ENCODE results near the gene DNER. TPM values are rescaled to one million over a fixed set of nuclear protein-coding genes. Genes with fewer than 3 reads are reported as not detected.

The DNER gene
- total and polyA plus RNA-seq, 12 donors = 49.2 to 309 (median 155) TPM

DNA sequence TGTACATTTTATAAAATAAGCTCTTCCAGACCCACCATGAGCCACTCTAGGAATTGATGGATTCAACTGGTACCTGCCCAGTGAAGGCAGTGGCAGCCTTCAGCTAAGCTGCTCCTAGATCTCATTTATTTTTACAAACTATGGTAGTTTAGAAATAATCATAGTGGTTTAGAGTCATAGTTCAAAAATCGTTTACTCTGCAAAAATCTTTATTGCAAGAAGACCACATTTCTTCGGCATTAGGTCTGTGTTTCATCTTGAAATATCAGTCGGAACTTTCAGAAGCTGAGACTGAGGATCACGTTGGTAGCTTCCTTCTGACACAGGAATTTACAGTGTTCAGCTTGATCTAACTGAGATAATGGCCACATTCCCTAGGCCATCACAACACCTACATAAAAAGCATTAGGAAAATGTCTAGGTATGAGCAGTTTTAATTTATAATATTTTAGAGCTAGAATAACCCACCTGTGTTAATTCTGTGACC lies 237.0 kb downstream of the DNER start:
- no peaks in the 10 kb centered on the region for H3K27me3 ChIP-seq
- DNase-seq = no peak
- TF ChIP-seq, protein P1, sequence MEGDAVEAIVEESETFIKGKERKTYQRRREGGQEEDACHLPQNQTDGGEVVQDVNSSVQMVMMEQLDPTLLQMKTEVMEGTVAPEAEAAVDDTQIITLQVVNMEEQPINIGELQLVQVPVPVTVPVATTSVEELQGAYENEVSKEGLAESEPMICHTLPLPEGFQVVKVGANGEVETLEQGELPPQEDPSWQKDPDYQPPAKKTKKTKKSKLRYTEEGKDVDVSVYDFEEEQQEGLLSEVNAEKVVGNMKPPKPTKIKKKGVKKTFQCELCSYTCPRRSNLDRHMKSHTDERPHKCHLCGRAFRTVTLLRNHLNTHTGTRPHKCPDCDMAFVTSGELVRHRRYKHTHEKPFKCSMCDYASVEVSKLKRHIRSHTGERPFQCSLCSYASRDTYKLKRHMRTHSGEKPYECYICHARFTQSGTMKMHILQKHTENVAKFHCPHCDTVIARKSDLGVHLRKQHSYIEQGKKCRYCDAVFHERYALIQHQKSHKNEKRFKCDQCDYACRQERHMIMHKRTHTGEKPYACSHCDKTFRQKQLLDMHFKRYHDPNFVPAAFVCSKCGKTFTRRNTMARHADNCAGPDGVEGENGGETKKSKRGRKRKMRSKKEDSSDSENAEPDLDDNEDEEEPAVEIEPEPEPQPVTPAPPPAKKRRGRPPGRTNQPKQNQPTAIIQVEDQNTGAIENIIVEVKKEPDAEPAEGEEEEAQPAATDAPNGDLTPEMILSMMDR (IDR thresholded peaks at IDR 0.05) = no peak
- TF ChIP-seq POLR2A (IDR thresholded peaks at IDR 0.05) = no peak
- H3K4me1 ChIP-seq (replicated peaks in 1 of 2) = no peaks in the 10 kb centered on the region
- H3K27ac ChIP-seq = no peak overlapping the region
- H3K4me3 ChIP-seq = no peak overlapping the region
- H3K36me3 ChIP-seq (replicated peaks in 1 of 2) = no peaks in the 10 kb centered on the region
- H3K9me3 ChIP-seq (replicated peaks in 1 of 3) = no peaks in the 10 kb centered on the region
- WGBS, 4 donors = 85 to 92% (median 87%) methylated on average over 4 of the region's 4 CpGs
- intact Hi-C loops (cut with DNase I) = no loop called here

DNA sequence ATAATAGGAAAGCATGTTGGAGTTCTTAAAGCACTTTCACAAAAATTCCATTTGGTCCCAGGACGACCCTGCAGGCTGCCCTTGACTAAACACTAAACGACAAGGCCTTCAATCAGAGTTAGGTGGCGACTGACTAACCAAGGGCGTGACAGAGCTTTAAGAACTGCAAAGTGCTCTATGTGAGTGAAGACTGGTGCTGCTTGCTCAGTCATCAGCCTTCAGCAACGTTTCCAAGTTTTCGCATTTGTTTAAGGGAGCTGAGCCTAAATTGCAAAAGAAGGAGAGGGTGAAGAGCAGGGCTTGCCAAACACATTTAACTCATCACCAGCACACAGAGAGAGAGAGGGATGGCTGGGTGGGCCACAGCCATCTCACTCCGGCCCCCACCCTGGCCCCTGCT lies 238.6 kb downstream of the DNER start:
- no peak for DNase-seq
- H3K4me3 ChIP-seq = no peak overlapping the region
- H3K36me3 ChIP-seq (replicated peaks in 1 of 2) = no peaks in the 10 kb centered on the region
- no peaks in the 10 kb centered on the region for H3K9me3 ChIP-seq (replicated peaks in 1 of 3)
- H3K27me3 ChIP-seq = no peaks in the 10 kb centered on the region
- intact Hi-C loops (cut with DNase I) = no loop called here
- TF ChIP-seq, protein P1 (IDR thresholded peaks at IDR 0.05) = no peak
- TF ChIP-seq POLR2A (IDR thresholded peaks at IDR 0.05) = no peak
- WGBS, 4 donors = 69 to 73% (median 69%) methylated on average over 7 of the region's 7 CpGs
- H3K4me1 ChIP-seq (replicated peaks in 1 of 2) = no peaks in the 10 kb centered on the region
- H3K27ac ChIP-seq = no peak overlapping the region

DNA sequence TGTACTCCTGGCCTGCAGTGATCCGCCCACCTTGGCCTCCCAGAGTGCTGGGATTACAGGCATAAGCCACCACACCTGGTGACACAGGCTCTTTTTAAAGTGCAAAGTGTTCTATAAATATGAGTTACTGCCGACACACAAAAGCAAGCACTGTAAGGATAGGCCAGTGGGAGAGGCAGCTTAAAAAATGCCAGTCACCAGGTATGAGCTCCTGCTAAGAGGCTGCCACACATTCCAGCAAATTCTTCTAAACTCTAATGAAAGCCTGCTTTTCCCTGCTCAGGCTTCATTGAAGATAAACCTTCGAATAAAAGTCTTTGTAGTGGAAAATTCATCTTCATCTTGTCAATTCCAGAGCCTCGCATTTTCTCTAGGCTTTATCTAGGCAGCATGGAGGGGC lies 240.2 kb downstream of the DNER start:
- no peaks in the 10 kb centered on the region for H3K36me3 ChIP-seq (replicated peaks in 1 of 2)
- 86 to 93% (median 91%) methylated on average over 4 of the region's 4 CpGs for WGBS, 4 donors
- TF ChIP-seq, protein P1 (IDR thresholded peaks at IDR 0.05) = no peak
- no peak for TF ChIP-seq POLR2A (IDR thresholded peaks at IDR 0.05)
- no peak for DNase-seq
- intact Hi-C loops (cut with DNase I) = no loop called here
- H3K27me3 ChIP-seq = no peaks in the 10 kb centered on the region
- no peaks in the 10 kb centered on the region for H3K9me3 ChIP-seq (replicated peaks in 1 of 3)
- no peak overlapping the region for H3K4me3 ChIP-seq
- no peak overlapping the region for H3K27ac ChIP-seq
- H3K4me1 ChIP-seq (replicated peaks in 1 of 2) = no peaks in the 10 kb centered on the region

DNA sequence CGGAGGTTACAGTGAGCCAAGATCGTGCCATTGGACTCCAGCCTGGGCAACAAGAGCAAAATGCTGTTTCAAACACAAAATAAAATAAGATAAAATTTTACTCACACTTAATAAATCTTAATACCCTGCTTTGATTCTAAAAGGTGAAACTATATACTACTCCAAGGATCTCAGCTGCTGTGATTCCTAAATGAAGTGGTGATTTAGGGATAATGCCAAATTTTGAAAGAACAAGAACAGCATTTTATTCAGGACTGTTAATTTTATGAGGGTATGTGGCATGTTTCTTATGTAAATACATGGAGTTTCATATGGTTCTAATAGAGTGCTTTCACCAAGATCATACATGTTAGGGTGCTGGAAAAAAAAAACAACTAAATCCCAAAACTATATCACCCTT lies 243.6 kb downstream of the DNER start:
- Histone ChIP-seq H3K4me3 (no peak overlapping the region), H3K9me3 (replicated peaks in 1 of 3) (no peaks in the 10 kb centered on the region), H3K36me3 (replicated peaks in 1 of 2) (no peaks in the 10 kb centered on the region), H3K27ac (no peak overlapping the region), H3K4me1 (replicated peaks in 1 of 2) (no peaks in the 10 kb centered on the region), H3K27me3 (no peaks in the 10 kb centered on the region)
- no peak for TF ChIP-seq POLR2A (IDR thresholded peaks at IDR 0.05)
- TF ChIP-seq, protein P1 (IDR thresholded peaks at IDR 0.05) = no peak
- intact Hi-C loops (cut with DNase I) = no loop called here
- DNase-seq = no peak
- 91 to 100% (median 98%) methylated on average over 2 of the region's 2 CpGs for WGBS, 4 donors
